CD4-positive, alpha-beta T cell (primary cell): ENCODE data around the gene CST6. TPM values are rescaled to one million over a fixed set of nuclear protein-coding genes. Genes with fewer than 3 reads are reported as not detected.

Source experiments
- ATAC-seq: fragments of 200-7000 bp; cut with Tn5 transposase; one replicate; pipeline ENCODE4 v1.10.0; 2022; ENCODE audit warnings: mild to moderate bottlenecking; ENCODE audit not compliant: poor library complexity
- CTCF ChIA-PET: fragments of 350-600 bp; sonication (Branson Sonifier 250); formaldehyde crosslinking; loops from one replicate; lab custom pipeline; 2021; ENCODE audit warnings: antibody characterized with exemption, inconsistent platforms; lab: Charles Lee
- POLR2A ChIA-PET: fragments of 350-600 bp; sonication (Branson Sonifier 250); formaldehyde crosslinking; loops from one replicate; lab custom pipeline; 2021; ENCODE audit warnings: antibody characterized with exemption, inconsistent platforms; lab: Charles Lee
- DNase-seq, 14 experiments: peaks; one replicate each; pipeline ENCODE4 v3.0.0-alpha.2; 2013 to 2020; ENCODE audit warnings: mixed read lengths in 2 of 14
- H3K27ac ChIP-seq, 2 donors: one replicate each; pipeline versions ENCODE4 v1.5.1 to v1.7.0; 2013; ENCODE audit warnings: low read length in 2 of 2, low read depth in 1 of 2, mild to moderate bottlenecking in 1 of 2
- H3K27me3 ChIP-seq, 2 experiments: 1 replicate in 1 of 2; 2 replicates in 1 of 2; pipeline versions ENCODE4 v1.6.1 to v1.7.0; 2013; ENCODE audit warnings: low read length in 2 of 2, control low read depth in 1 of 2, mild to moderate bottlenecking in 1 of 2, moderate library complexity in 1 of 2; ENCODE audit not compliant: insufficient read depth in 2 of 2, control insufficient read depth in 1 of 2
- H3K36me3 ChIP-seq: one replicate; pipeline ENCODE4 v1.6.1; 2013; ENCODE audit warnings: low read length, control low read depth; ENCODE audit not compliant: insufficient read depth
- H3K4me1 ChIP-seq: one replicate; pipeline ENCODE4 v1.6.1; 2013; ENCODE audit warnings: low read length, control low read depth; ENCODE audit not compliant: insufficient read depth
- H3K4me3 ChIP-seq: one replicate; pipeline ENCODE4 v1.5.1; 2013; ENCODE audit warnings: mild to moderate bottlenecking, low read length, moderate library complexity
- H3K9me3 ChIP-seq, 2 experiments: 1 replicate in 1 of 2; 2 replicates in 1 of 2; pipeline versions ENCODE4 v1.6.1 to v1.7.0; 2013; ENCODE audit warnings: low read length in 2 of 2, mild to moderate bottlenecking in 2 of 2, control low read depth in 1 of 2, moderate library complexity in 1 of 2; ENCODE audit not compliant: control insufficient read depth in 1 of 2, insufficient read depth in 1 of 2
- H3K27ac Mint-ChIP-seq: one replicate; pipeline ENCODE4 v1.8.0; 2020; ENCODE audit warnings: mixed read lengths
- H3K27me3 Mint-ChIP-seq: one replicate; pipeline ENCODE4 v1.8.0; 2021; ENCODE audit warnings: mixed read lengths
- H3K36me3 Mint-ChIP-seq: one replicate; pipeline ENCODE4 v1.8.0; 2021; ENCODE audit warnings: low read depth, mixed read lengths
- H3K4me1 Mint-ChIP-seq: one replicate; pipeline ENCODE4 v1.8.0; 2021; ENCODE audit warnings: low read depth, mixed read lengths
- H3K4me3 Mint-ChIP-seq: one replicate; pipeline ENCODE4 v1.8.0; 2020; ENCODE audit warnings: mild to moderate bottlenecking, mixed read lengths
- H3K9me3 Mint-ChIP-seq: one replicate; pipeline ENCODE4 v1.8.0; 2020; ENCODE audit warnings: mixed read lengths
- CTCF ChIP-seq: fragments of 200-600 bp; IDR thresholded peaks from one replicate; pipeline ENCODE4 v1.8.0; 2022; ENCODE audit warnings: antibody characterized with exemption, mild to moderate bottlenecking
- intact Hi-C, 2 experiments: fragments of 100-400 bp; cut with DNase I in 1 of 2; cut with micrococcal nuclease in 1 of 2; formaldehyde crosslinking; loops; one replicate each; pipeline versions ENCODE4 v1.15.1 to v1.9.0; 2023 to 2025; cut with DNase I, micrococcal nuclease
- total RNA-seq, 174 experiments: library from RNA in 2 of 174; stranded (reverse) in 2 of 174; gene quantifications; one replicate each; pipeline ENCODE4 v1.2.3 and lab custom pipeline; 2021 to 2026

Gene CST6
- total RNA-seq, 2 experiments from 2014 or later: not detected

GRCh38 chr11:65982824-65983588 lies 28.8 kb upstream of the CST6 start:
- Mint-ChIP-seq H3K27me3 (no peaks in the 10 kb centered on the region), H3K36me3 (peaks cover 20% of the 10 kb centered on the region), H3K4me3 (no peak overlapping the region), H3K27ac (no peak overlapping the region), H3K9me3 (no peaks in the 10 kb centered on the region), H3K4me1 (no peaks in the 10 kb centered on the region)
- POLR2A ChIA-PET: interaction anchor here (1.1 kb wide), 1 partner anchor 92 kb away, joined by 3 read pairs; the partner anchor contains the start of gene CCDC85B
- ATAC-seq: no peak
- no peak overlapping the region for H3K4me3 ChIP-seq
- H3K27me3 ChIP-seq: no peaks in the 10 kb centered on the region
- intact Hi-C loops: loop anchor here in 1 of 2 experiments (10.0 kb wide), 1 partner anchor 358 kb away; no protein-coding TSS in a partner anchor
- H3K4me1 ChIP-seq: no peaks in the 10 kb centered on the region
- CTCF ChIA-PET: interaction anchor here (1.4 kb wide), 1 partner anchor 98 kb away, joined by 5 read pairs; no protein-coding TSS in a partner anchor
- no peak overlapping the region for H3K27ac ChIP-seq
- no peaks in the 10 kb centered on the region for H3K9me3 ChIP-seq
- peaks cover 15% of the 10 kb centered on the region for H3K36me3 ChIP-seq
- no peak for DNase-seq
- TF ChIP-seq CTCF: no peak

GRCh38 chr11:65983589-65983987 lies 28.2 kb upstream of the CST6 start:
- Histone ChIP-seq H3K27me3 (no peaks in the 10 kb centered on the region), H3K4me3 (no peak overlapping the region), H3K27ac (no peak overlapping the region), H3K4me1 (no peaks in the 10 kb centered on the region), H3K9me3 (no peaks in the 10 kb centered on the region), H3K36me3 (peaks cover 9% of the 10 kb centered on the region)
- ATAC-seq (no peak), DNase-seq (no peak)
- Mint-ChIP-seq H3K36me3 (peaks cover 14% of the 10 kb centered on the region), H3K4me3 (no peak overlapping the region), H3K27me3 (no peaks in the 10 kb centered on the region), H3K27ac (no peak overlapping the region), H3K4me1 (no peaks in the 10 kb centered on the region), H3K9me3 (no peaks in the 10 kb centered on the region)
- intact Hi-C loops: loop anchor here in 1 of 2 experiments (10.0 kb wide), 1 partner anchor 359 kb away; no protein-coding TSS in a partner anchor
- no peak for TF ChIP-seq CTCF
- CTCF ChIA-PET: interaction anchor here (2.9 kb wide), 1 partner anchor 95 kb away, joined by 8 read pairs; the partner anchor contains the start of gene FIBP
- POLR2A ChIA-PET: interaction anchor here (1.1 kb wide), 1 partner anchor 93 kb away, joined by 3 read pairs; the partner anchor contains the start of gene CCDC85B

- no peak overlapping the region for H3K27ac ChIP-seq
- no peaks in the 10 kb centered on the region for H3K27me3 Mint-ChIP-seq
- no peaks in the 10 kb centered on the region for H3K27me3 ChIP-seq
- H3K4me1 ChIP-seq: peaks cover 10% of the 10 kb centered on the region
- no peak overlapping the region for H3K4me3 Mint-ChIP-seq
- DNase-seq: no peak
- ATAC-seq: no peak
- ChIA-PET CTCF (interaction anchor here (1.9 to 2.6 kb wide), 2 partner anchors 98 to 103 kb away, joined by 14 read pairs; partner anchors contain the start of genes CCDC85B and FIBP), POLR2A (interaction anchor here (1.3 kb wide), 1 partner anchor 97 kb away, joined by 6 read pairs; the partner anchor contains the start of gene CCDC85B)
- intact Hi-C loops: loop anchor here in 1 of 2 experiments (10.0 kb wide), 1 partner anchor 363 kb away; no protein-coding TSS in a partner anchor
- no peak for TF ChIP-seq CTCF
- H3K9me3 Mint-ChIP-seq: no peaks in the 10 kb centered on the region
- no peak overlapping the region for H3K4me3 ChIP-seq
- H3K36me3 ChIP-seq: no peaks in the 10 kb centered on the region
- H3K4me1 Mint-ChIP-seq: peaks cover 6% of the 10 kb centered on the region
- no peak overlapping the region for H3K27ac Mint-ChIP-seq
- H3K36me3 Mint-ChIP-seq: peaks cover 10% of the 10 kb centered on the region
- no peaks in the 10 kb centered on the region for H3K9me3 ChIP-seq
Measured at GRCh38 chr11:65987336-65987735, 24.5 kb upstream of the CST6 start.
